ENCODE measurements around the gene CCDC71.

GRCh38 chr3:49120438-49121131 is 45.5 kb downstream of the CCDC71 start, which contains the start of gene USP19:
- no peak for TF ChIP-seq CTCF (IDR thresholded peaks at IDR 0.05)
- peak; percentile 85 for TF ChIP-seq POLR2A (IDR thresholded peaks at IDR 0.05)

Measured in Peyer's patch (tissue), 4 donors.